Stimulated activated CD8-positive, alpha-beta memory T cell treated with anti-CD3 and anti-CD28 coated beads, Interleukin-2, amount 100 ng/mL, for 1 hour (primary cell): ENCODE measurements around the gene THRAP3.

Experiments
- DNase-seq, 2 donors: peaks; one replicate each; pipeline ENCODE4 v3.0.0-alpha.2; 2020; ENCODE audit warnings: low read depth in 2 of 2

The THRAP3 gene

GRCh38 chr1:36301220-36301619 lies 77.0 kb downstream of the THRAP3 start:
- DNase-seq = no peak

DNA sequence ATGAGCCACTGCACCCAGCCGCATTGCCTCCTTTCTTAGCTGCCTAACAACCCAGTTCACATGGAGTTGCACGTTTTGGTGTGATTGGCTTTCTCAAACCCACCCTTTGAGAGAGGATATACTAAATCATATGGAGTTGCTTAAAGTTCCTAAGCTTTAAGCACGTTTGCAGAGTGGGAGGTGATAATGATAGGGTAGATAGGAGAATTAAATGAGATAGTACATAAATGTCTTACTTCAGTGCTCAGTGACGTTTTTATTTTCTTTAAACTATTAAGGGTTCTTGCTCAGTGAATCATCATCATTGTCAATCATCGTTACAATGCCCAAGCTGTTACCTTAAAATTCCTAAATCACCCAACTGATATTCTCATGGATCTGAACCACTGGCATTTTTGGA lies 79.0 kb downstream of the THRAP3 start:
- no peak for DNase-seq

DNA sequence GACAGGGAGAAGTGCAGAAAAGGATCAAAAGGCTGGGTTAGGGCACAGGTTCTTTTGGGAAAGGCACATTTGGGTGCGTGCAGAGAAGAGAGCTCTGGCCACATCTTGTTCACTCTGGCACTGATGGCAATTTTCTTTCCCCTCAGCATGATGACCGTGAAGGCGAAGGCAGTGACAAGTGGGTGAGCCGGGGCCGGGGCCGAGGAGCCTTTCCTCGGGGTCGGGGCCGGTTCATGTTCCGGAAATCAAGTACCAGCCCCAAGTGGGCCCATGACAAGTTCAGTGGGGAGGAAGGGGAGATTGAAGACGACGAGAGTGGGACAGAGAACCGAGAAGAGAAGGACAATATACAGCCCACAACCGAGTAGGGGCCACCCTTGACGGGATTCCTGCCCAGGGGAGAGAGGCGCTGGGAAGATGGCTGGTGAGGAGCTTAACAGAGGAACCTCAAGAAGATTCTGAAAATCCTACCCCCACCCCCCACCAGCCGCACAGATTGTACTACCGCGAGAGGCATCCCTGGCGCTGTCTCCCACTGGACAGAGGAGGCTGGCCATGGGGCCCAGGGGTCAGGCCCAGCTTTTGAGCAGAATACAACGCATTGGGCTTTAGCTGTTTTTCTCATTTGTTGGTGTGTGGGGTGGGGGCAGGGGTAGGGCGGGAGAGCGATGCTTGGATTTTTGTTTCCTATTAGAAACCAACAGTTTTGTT lies 79.6 kb downstream of the THRAP3 start:
- no peak for DNase-seq

DNA sequence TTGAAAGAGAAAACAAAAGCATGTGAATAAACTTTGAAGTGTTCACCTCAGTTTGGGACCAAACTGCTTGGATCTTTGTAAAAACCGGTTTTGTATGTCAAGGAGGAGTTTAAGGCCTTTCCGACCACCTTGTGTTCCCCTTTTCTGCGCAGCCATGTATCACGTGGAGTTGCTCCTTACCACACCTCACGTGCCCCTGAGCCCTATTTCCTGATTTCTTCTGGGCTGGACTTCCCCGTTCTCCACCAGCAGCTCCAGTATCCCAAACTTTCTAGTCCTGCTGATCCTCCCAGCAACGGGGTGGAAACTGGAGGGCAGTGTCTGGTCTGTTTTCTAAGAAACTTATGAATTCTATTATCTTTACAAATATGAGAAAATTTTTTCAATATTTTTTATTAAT lies 80.3 kb downstream of the THRAP3 start:
- DNase-seq = no peak

DNA sequence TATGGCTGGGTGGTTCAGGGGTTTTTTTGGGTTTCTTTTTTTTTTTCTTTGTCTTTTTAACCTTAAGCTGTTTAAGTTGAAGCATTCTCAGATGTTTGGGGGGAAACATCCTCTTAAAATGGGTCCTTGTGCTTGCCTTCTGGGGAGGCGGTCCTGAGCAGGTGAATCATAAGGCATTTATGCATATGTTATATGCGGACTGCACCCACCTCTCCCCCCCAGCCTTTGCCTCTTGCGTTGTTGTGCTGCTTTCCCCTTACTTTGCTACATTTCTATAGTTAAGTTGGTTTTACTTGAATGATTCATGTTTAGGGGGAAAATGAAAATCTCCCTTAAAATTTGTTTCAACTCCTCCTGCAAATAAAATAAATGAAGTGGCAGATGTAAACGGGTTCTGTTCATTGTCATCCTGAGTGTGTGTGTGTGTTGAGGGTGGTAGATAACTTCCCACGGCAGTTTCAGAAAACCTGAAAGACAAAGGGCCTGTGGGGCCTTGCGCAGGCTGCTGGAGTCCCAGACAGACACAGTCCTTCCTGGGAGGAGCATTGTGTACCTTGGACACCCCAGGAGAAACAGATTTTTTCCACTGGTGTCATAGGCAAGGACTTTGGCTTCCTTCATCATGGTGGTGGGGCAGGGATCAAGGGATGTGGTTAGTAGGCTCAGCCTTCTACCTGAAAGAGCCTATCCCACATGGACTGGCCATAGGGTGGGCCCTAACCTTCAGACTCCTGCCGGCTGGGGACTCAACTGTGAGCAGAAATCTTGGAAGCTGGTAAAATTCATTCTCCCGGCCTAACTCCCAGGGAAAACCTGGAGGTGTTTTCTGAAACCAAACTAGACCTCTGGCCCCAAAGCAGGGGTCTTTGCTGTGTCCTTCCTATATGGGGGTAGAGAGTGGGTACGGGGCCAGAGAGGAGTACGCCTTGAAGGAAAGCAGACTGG lies 81.0 kb downstream of the THRAP3 start:
- DNase-seq = no peak

DNA sequence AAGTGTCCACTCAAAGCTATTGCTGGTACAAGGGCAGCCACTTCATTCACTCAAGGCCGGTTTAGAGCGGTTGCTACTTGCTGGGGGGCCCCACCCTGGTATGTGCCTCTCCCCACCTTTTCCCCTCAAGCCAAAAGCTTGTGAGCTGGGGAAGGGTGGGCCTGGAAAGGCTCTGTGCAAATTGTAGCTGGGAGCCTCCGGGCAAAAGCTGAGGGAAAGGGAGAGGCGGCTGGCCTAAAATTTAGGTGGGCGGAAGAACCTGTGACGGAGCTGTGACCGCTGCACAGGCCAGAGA lies 81.6 kb downstream of the THRAP3 start:
- DNase-seq = no peak

DNA sequence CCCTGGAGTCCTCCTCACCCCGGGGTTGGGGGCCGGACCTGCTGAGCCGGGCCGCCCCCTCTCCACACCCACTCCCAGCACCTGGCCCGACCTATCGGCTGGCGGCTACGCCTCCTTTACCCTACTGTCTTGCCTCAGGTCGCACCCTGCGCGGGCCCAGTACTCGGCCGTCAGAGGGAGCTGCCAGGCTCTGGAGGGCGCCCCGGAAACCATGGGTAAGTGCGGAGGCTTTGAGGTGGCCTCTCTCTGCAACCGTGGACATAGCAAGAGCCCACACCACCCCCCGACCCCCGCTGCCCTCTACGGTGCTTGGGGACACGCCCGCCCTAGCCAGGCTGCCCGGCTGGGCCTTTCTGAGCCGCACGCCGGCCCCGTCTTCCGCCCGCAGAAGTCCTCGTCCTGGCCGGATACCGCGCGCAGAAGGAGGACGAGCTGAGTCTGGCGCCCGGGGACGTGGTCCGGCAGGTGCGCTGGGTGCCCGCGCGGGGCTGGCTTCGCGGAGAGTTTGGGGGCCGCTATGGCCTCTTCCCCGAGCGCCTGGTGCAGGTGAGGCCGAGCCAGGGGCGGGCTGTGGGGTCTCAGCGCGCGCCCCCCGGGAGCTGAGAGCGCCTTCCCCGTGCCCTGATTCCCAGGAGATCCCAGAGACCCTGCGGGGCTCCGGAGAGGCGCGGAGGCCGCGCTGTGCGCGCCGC lies 82.1 kb downstream of the THRAP3 start, which contains the start of gene SH3D21:
SH3D21 (plus strand) TSS at position 159 of the 692 bp plus-strand sequence; CDS start at position 212, 53 bp downstream.
- DNase-seq = no peak

DNA sequence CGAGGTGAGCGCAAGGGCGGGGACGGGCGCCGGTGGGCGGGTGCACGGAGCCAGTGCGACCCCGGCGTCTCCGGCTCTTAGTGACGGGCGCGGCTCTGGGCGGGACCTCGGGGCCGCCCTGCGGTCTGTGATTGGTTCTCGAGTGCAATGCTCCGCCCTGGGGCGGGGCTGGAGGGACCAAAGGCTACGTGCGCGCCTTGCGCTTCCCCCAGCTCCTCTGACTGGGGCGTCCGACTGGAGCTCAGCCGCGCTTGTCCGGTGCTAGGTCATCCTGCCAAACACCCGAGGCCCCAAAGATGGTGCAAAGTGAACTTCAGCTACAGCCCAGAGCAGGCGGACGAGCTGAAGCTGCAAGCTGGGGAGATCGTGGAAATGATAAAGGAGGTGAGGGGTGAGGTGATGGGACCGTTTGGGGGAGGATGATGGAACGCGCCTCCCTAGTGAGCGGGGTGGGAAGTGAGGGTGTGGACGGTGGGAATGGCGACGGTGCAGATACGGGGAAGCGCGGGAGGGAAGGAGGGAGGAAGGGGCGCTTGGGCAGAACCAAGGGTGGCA lies 82.7 kb downstream of the THRAP3 start:
- DNase-seq = peak; percentile 83 to 87

- no peak for DNase-seq
These were observed 83.5 kb downstream of the THRAP3 start for GRCh38 chr1:36307601-36308330.

DNA sequence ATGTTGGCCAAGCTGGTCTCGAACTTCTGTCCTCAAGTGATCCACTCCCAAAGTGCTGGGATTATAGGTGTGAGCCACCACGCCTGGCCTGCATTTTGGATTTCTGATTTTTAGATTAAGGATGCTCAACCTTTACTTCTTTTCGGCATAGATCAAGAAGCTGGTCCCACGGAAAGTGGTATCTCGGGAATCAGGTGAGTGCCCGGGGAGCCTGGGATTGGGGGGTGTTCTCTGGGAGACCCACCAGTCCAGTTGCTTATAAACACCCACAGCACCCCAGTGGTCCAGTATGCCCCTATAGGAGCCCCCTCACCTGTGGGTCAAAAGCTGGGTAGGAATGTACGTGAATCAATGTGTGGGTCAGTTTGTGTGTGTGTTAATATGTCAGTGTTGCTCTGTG lies 85.2 kb downstream of the THRAP3 start:
- no peak for DNase-seq

DNA sequence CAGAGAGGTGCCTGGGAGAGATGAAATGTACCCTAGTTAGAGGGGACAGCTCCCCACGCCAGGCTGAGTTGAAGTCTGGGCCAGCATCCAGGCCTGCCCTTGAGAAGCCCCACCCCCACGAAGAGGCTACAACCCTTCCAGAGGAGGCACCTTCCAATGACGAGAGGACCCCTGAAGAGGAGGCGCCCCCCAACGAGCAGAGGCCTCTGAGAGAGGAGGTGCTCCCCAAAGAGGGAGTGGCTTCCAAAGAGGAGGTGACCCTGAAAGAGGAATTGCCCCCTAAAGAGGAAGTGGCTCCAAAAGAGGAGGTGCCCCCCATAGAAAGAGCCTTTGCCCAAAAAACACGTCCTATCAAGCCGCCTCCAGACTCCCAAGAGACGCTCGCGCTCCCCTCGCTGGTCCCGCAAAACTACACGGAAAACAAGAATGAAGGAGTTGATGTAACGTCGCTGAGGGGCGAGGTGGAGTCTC lies 96.1 kb downstream of the THRAP3 start:
- DNase-seq = no peak

- no peak for DNase-seq
These were observed 96.5 kb downstream of the THRAP3 start for GRCh38 chr1:36320767-36321118.

DNA sequence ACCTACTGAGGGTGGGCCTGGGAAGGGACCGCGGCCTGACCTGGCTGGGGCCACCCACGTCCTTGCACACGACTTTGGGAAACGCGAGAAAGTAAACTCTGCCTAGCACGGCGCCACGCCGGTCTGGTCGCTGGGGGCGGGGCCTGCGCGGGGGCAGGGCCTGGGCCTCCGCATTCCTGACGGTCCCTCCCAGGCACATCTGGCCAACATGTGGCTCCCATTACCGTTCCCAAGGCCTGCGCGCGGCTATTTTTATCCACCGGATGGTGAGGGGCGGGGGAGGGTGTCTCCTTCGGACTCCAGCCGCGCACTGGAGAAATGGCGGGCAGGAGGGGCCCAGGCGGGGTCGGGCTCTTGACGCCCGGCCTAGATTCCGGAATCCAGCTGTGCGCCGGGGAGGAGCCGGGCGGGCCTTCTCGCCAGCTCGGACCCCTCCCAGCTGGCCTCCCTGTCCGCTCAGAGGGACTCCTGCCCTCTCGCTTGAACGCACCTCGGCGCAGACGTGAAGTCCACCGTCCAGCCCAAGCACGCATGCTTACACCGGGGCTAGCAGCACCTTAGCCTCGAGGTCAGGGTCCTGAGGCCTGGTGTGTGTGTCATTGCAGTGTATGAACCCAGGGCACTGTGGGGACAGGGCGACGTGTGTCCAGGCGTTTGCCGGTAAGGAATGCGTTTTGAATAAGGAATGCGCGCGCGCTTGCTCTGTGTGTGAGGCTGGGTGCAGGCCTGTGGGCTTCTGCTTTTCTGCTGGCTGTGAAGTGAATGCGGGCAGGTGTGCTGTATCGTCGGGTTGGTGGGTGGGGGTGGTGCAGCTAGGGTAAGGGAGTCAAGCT lies 97.1 kb downstream of the THRAP3 start:
- DNase-seq = no peak

- DNase-seq = no peak
These were observed 98.0 kb downstream of the THRAP3 start for GRCh38 chr1:36322041-36322785.

DNA sequence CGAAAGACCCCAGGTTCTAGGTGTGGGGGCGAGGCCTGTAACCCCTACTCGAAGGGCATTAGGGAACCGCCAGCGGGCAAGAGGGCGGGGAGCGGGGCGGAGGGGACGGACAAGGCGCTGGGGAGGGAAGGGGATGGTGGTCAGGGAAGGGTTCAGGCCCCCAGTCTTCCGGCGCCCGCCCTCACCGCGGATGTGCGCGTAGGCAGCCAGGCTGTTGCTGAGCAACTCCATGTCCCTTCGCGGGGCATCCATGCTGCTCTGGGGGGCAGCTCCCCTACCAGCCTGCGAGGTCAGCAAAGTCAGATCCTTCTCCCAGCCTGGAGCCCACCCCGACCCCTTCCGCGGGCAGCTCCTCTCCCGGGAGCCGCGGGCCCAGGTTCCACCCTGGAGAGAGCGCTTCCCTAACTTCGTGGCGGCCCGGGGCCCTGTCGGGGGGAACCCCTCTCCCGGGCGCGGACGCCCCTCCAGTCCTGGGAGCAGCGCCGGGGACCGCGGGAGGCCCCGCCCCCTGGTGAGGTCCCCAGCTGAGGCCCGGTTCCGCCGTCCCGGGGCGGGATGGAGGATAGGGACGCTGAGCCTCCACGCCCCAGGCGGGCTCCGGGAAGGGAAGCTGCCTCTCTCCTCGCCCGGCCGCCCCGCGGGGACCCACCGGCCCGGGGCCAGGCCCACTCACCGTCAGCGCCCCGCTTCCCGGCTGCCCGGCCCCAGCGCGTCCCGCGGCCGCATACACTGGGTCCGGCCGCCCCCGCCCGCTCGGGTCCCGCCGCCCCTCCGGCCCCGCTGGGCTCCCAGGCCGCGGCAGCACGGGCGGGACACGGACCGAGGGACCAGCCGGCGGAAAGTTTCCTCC lies 98.8 kb downstream of the THRAP3 start:
- no peak for DNase-seq

DNA sequence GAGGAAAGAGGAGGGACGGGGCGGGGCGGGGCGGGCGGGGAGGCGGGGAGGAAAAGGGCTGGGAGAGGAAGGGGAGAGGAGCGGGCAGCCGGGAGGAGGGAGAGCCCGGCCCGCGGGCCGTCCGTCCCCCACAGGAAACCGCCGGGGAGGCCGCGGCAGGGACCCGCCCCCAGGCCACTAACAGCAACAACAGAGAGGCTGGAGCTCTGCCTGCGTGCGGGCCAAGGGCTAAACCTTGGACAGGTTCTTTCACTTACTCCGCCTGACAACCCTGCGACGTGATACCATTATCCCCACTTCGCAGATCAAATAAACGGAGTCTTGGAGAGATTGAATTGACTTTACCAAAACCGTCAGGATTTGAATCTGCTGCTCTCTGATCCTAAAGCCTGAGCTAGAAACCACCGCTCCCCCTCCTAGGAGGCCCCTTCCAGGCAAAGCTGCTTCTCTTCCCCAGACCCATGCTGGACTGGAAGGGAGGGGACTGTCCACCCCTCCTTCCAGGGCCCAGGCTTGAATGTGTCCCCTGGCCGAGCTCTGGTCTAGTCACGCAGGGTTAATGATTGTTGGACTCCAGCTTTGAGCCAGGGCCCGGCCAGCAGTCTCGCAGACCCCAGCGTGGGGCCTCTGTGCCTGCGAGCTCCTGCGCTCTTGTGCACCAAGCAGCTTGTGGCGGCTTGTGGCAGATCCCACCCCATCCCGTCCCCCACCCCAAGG lies 99.6 kb downstream of the THRAP3 start, which contains the start of gene EVA1B:
EVA1B (minus strand) TSS at position 10 of the 717 bp plus-strand sequence. CDS start 608 bp downstream, outside the sequence.
- no peak for DNase-seq

DNA sequence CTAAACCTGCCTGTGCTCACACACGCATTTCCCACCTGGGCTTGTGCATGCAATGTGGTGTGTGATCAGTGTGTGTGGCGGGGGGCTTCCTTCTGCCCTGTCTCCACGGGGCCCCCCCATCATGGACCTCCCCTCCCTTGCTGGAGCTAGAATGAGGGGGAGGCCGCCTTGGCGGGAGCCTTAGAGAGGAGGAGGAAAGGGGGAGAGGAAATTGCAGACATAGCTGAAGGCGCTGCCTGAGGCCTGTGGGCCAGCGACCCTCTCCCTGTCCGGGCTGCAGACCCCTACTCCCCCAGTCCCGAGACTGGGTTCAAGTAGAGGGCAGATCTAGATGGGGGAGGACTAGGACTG lies 100.1 kb downstream of the THRAP3 start:
- DNase-seq = no peak

- DNase-seq = no peak
These were observed 102.3 kb downstream of the THRAP3 start for GRCh38 chr1:36326499-36326898.
